NB4 (cell line): Measurements from ENCODE around the gene DYNC1I1.

Experiments
- CTCF ChIP-seq: IDR thresholded peaks from one replicate; pipeline ENCODE4 v1.5.1; 2012; ENCODE audit warnings: low read depth, low read length
- POLR2A ChIP-seq: IDR thresholded peaks from 2 replicates; pipeline ENCODE4 v1.6.1; 2011; ENCODE audit warnings: mild to moderate bottlenecking; ENCODE audit not compliant: insufficient read length; ENCODE audit errors: extremely low read depth

GRCh38 chr7:95955748-95956147 lies 183.4 kb downstream of the DYNC1I1 start:
- TF ChIP-seq POLR2A (no peak), CTCF (no peak)
